Vagina (tissue), 2 donors: ENCODE measurements around the gene GRID2IP. TPM values are rescaled to one million over a fixed set of nuclear protein-coding genes. Genes with fewer than 3 reads are reported as not detected.

Source experiments
- DNase-seq, 2 donors: peaks; one replicate each; pipeline ENCODE4 v3.0.0-alpha.2; 2017; ENCODE audit errors: extremely low spot score in 2 of 2
- H3K27ac ChIP-seq: fragments of 200-600 bp; sonication (generic); one replicate; pipeline ENCODE4 v1.5.1; 2019
- H3K27me3 ChIP-seq: fragments of 200-600 bp; sonication (generic); one replicate; pipeline ENCODE4 v1.5.1; 2019
- H3K36me3 ChIP-seq, 2 donors: fragments of 200-600 bp; sonication (generic); one replicate each; pipeline ENCODE4 v1.5.1; 2017 to 2019
- H3K4me1 ChIP-seq: fragments of 200-600 bp; sonication (generic); one replicate; pipeline ENCODE4 v1.5.1; 2019
- H3K4me3 ChIP-seq, 2 donors: fragments of 200-600 bp; sonication (generic); 1 replicate in 1 of 2; 2 replicates in 1 of 2; pipeline ENCODE4 v1.5.1; 2016 to 2019
- H3K9me3 ChIP-seq: fragments of 200-600 bp; sonication (generic); one replicate; pipeline ENCODE4 v1.5.1; 2019
- POLR2A ChIP-seq, 2 donors: fragments of 450-650 bp; IDR thresholded peaks; one replicate each; pipeline ENCODE4 v1.6.1; 2017; ENCODE audit warnings: antibody characterized with exemption in 2 of 2, mild to moderate bottlenecking in 2 of 2, moderate library complexity in 2 of 2
- POLR2AphosphoS5 ChIP-seq, 2 donors: sonication (generic); formaldehyde crosslinking; IDR thresholded peaks; one replicate each; pipeline ENCODE4 v1.9.0; 2017; ENCODE audit warnings: antibody characterized with exemption in 2 of 2, mild to moderate bottlenecking in 2 of 2, low read depth in 1 of 2; ENCODE audit not compliant: insufficient read depth in 1 of 2
- intact Hi-C: fragments of 100-400 bp; cut with DNase I; formaldehyde crosslinking; loops from one replicate; pipeline ENCODE4 v1.15.1; 2023
- total RNA-seq: library from RNA; depleted of rRNA; stranded (reverse); fragments of >200 nt; gene quantifications from one replicate; pipeline ENCODE4 v1.2.3, GENCODE V29; 2016
- TF ChIP-seq, protein P1 (sequence below), 3 experiments: fragments of 450-650 bp in 2 of 3; fragments of 200-600 bp in 1 of 3; sonication (generic) in 1 of 3; IDR thresholded peaks; one replicate each; pipeline ENCODE4 v1.5.1; 2017 to 2019; ENCODE audit warnings: antibody characterized with exemption in 3 of 3, mild to moderate bottlenecking in 2 of 3, moderate library complexity in 2 of 3

The GRID2IP gene
- total RNA-seq, 1 donor from 2014 or later, result not detected

DNA sequence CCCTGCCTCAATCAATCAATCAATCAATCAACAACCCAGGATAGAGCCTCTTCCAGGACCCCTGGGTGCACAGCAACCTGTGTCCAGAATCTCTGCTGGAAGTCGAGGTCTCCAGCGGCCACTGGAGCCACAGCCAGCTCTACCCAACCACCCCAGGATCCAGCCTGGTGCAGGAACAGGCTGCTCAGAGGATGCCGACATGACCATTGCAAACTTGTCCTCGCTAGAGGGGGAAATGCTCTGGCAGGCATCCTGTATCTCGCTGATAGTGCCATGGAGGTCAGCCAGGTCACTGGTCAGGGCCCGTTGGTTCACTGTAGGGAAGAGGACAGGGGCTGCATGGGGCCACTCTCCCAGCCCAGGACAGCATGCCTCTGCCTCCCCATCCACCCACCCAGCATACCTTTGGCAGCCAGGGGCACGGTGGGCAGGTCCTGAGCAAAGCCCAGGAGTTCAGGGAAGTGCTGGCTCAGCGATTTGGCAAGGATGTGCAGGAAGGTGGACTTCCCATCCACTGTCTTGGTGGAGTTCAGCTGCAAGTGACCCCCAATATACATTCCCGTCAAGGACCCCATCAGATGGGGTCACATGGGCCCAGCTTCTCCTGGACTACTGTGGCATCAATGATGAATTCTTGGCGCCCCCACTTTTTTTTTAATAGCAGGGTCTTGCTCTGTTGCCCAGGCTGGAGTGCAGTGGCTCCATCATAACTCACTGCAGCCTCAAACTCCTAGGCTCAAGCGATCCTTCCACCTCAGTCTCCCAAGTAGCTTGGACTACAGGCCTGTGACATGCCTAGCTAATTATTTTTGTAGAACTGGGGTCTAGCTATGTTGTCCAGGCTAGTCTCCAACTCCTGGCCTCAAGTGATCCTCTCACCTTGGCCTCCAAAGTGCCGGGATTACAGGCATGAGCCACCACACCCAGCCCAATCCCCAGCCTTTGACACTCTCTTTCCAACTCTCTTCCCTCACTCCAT lies 49.4 kb downstream of the GRID2IP start:
- Histone ChIP-seq H3K36me3 (no peaks in the 10 kb centered on the region), H3K27me3 (no peaks in the 10 kb centered on the region), H3K4me3 (no peak overlapping the region), H3K9me3 (no peaks in the 10 kb centered on the region), H3K27ac (no peak overlapping the region), H3K4me1 (peaks cover 25% of the 10 kb centered on the region)
- TF ChIP-seq, protein P1, sequence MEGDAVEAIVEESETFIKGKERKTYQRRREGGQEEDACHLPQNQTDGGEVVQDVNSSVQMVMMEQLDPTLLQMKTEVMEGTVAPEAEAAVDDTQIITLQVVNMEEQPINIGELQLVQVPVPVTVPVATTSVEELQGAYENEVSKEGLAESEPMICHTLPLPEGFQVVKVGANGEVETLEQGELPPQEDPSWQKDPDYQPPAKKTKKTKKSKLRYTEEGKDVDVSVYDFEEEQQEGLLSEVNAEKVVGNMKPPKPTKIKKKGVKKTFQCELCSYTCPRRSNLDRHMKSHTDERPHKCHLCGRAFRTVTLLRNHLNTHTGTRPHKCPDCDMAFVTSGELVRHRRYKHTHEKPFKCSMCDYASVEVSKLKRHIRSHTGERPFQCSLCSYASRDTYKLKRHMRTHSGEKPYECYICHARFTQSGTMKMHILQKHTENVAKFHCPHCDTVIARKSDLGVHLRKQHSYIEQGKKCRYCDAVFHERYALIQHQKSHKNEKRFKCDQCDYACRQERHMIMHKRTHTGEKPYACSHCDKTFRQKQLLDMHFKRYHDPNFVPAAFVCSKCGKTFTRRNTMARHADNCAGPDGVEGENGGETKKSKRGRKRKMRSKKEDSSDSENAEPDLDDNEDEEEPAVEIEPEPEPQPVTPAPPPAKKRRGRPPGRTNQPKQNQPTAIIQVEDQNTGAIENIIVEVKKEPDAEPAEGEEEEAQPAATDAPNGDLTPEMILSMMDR (IDR thresholded peaks at IDR 0.05), result no peak
- TF ChIP-seq POLR2AphosphoS5 (IDR thresholded peaks at IDR 0.05; ENCODE audit: insufficient read depth in 1 of 2, low read depth in 1 of 2) (no peak), POLR2A (IDR thresholded peaks at IDR 0.05) (no peak)
- no peak for DNase-seq
- intact Hi-C loops, result no loop called here

DNA sequence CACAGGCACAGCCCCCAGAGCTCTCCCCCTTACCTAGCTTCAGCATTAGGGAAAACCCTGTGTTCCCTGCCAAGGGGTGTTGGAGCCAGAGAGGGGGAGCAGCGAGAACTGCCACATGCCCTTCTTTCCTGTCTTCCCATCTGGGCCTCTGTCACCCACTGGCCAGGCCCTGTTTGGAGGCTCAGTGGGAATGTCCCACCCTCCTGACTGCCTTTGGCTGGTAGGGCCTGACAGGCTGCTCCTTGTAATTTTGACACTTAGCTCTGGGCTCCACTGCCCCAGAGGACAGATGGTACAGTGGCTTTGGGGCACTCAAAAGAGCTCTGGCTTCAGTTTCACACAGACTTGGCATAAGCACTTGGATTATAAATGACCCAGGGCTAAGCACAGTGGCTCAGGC lies 50.6 kb downstream of the GRID2IP start:
- intact Hi-C loops, result no loop called here
- Histone ChIP-seq H3K27me3 (no peaks in the 10 kb centered on the region), H3K4me1 (peaks cover 21% of the 10 kb centered on the region), H3K9me3 (no peaks in the 10 kb centered on the region), H3K36me3 (no peaks in the 10 kb centered on the region), H3K4me3 (no peak overlapping the region), H3K27ac (no peak overlapping the region)
- TF ChIP-seq, protein P1 (IDR thresholded peaks at IDR 0.05), result no peak
- TF ChIP-seq POLR2A (IDR thresholded peaks at IDR 0.05) (no peak), POLR2AphosphoS5 (IDR thresholded peaks at IDR 0.05; ENCODE audit: insufficient read depth in 1 of 2, low read depth in 1 of 2) (no peak)
- no peak for DNase-seq

DNA sequence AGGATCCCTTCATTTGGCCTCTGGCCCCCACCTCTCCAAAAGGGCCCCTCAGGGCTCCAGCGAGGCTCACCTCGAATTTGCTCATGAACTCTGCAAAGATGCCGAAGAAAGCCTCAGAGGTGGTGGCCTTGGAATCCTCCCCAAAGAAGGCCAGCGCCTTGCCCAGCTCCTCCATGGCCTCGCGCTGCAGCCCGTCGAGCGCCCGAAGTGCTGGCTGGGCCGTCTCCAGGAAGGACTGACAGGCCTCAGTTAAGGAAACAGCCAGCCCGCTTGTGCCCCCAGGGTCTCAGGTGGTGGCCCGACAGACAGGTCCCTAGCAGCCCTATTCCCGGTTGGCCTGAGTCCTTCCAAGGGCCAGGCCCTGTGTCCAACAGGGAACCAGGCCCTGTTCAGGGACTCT lies 53.3 kb downstream of the GRID2IP start:
- TF ChIP-seq, protein P1 (IDR thresholded peaks at IDR 0.05), result no peak
- no peak for TF ChIP-seq POLR2A (IDR thresholded peaks at IDR 0.05)
- no peak for TF ChIP-seq POLR2AphosphoS5 (IDR thresholded peaks at IDR 0.05; ENCODE audit: insufficient read depth in 1 of 2, low read depth in 1 of 2)
- Histone ChIP-seq H3K4me1 (peaks cover 7% of the 10 kb centered on the region), H3K27me3 (no peaks in the 10 kb centered on the region), H3K27ac (no peak overlapping the region), H3K36me3 (no peaks in the 10 kb centered on the region), H3K9me3 (no peaks in the 10 kb centered on the region), H3K4me3 (no peak overlapping the region)
- intact Hi-C loops, result no loop called here
- DNase-seq, result no peak

DNA sequence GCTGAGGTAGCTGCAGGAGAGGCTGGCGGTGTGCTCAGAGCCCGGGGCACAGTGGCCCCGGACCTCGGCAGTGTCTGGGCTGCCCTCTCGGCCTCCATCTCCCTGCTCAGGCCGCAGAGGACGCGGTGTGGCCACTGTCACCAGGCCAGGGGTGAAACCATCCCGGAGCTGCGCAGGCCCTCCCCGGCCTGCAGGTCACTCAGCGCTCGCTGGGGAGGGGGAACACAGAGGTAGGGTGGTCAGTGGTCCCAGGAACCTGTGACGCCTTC lies 53.7 kb downstream of the GRID2IP start:
- Histone ChIP-seq H3K9me3 (no peaks in the 10 kb centered on the region), H3K27ac (no peak overlapping the region), H3K4me3 (no peak overlapping the region), H3K4me1 (peaks cover 3% of the 10 kb centered on the region), H3K27me3 (no peaks in the 10 kb centered on the region), H3K36me3 (no peaks in the 10 kb centered on the region)
- TF ChIP-seq POLR2AphosphoS5 (IDR thresholded peaks at IDR 0.05; ENCODE audit: insufficient read depth in 1 of 2, low read depth in 1 of 2) (no peak), POLR2A (IDR thresholded peaks at IDR 0.05) (no peak)
- TF ChIP-seq, protein P1 (IDR thresholded peaks at IDR 0.05), result no peak
- no peak for DNase-seq
- intact Hi-C loops, result no loop called here
